Measurements from ENCODE around the gene GSTM4. TPM values are rescaled to one million over a fixed set of nuclear protein-coding genes. Genes with fewer than 3 reads are reported as not detected.

The GSTM4 gene
- total and polyA plus RNA-seq, 9 of the 15 experiments (the other 6 are each of a cell fraction or from before 2014, with no cell fraction given): 18.8 to 53.4 (median 38.8) TPM

DNA sequence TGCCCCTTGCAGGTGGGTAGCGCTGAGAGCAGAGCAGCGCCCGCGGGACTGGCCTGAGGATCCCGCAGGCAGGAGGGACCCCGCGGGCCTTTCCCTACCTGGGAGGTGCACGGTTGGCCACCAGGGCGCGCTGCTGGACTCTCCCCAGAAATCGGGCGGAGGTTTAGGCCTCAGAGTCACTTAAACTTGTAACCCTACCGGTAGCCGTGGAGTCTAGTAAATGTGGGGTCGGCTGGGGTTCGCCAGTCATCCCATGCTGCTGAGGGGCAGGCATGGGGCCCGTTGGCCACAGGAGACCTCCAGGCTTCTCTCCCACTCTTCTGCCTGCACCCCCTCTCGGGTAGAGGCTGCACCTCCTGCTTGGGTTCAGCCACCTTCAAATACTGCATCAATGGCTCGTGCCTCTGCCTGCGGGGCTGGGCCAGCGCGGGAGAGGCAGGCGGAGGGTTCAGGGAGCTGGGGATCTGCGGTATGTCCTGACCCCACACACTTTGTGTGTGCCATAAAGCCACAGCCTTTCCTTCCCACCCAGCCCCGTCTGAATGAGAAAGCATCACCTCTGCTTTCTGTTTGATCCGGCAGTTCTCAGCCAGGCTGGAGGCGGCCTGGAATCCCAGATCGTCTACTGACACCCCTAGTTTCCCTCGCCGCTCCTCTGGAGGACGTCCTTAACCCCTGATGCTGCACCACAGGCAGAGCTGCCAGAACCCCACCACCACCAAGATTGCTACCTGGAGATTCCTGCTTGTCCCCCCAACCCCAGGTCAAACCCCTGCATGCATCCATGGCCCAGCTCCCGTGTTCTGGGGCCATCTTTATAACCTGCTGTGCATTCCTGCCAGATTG, 12.3 kb upstream of the GSTM4 start (continued):
- no peak for TF ChIP-seq RBM39 (optimal IDR thresholded peaks at IDR 0.05; ENCODE audit: low read depth, low read length)
- no peak for TF ChIP-seq HIVEP1 (CRISPR knock-in tag; IDR thresholded peaks at IDR 0.05)
- TF ChIP-seq, protein P1, sequence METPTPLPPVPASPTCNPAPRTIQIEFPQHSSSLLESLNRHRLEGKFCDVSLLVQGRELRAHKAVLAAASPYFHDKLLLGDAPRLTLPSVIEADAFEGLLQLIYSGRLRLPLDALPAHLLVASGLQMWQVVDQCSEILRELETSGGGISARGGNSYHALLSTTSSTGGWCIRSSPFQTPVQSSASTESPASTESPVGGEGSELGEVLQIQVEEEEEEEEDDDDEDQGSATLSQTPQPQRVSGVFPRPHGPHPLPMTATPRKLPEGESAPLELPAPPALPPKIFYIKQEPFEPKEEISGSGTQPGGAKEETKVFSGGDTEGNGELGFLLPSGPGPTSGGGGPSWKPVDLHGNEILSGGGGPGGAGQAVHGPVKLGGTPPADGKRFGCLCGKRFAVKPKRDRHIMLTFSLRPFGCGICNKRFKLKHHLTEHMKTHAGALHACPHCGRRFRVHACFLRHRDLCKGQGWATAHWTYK (CRISPR knock-in tag; IDR thresholded peaks at IDR 0.05): 0 out of 2 replicates have a peak, but pooled peaks have one; percentile 23
- TF ChIP-seq NBN (IDR thresholded peaks at IDR 0.05; ENCODE audit: low read depth): no peak
- no peak for TF ChIP-seq KAT2B (IDR thresholded peaks at IDR 0.05; ENCODE audit: low read depth, low read length)
- TF ChIP-seq, protein P2, sequence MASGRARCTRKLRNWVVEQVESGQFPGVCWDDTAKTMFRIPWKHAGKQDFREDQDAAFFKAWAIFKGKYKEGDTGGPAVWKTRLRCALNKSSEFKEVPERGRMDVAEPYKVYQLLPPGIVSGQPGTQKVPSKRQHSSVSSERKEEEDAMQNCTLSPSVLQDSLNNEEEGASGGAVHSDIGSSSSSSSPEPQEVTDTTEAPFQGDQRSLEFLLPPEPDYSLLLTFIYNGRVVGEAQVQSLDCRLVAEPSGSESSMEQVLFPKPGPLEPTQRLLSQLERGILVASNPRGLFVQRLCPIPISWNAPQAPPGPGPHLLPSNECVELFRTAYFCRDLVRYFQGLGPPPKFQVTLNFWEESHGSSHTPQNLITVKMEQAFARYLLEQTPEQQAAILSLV (tag; IDR thresholded peaks at IDR 0.05): no peak
- TF ChIP-seq ZC3H4 (CRISPR knock-in tag; IDR thresholded peaks at IDR 0.05; ENCODE audit: borderline replicate concordance): no peak
- TF ChIP-seq, protein P3, sequence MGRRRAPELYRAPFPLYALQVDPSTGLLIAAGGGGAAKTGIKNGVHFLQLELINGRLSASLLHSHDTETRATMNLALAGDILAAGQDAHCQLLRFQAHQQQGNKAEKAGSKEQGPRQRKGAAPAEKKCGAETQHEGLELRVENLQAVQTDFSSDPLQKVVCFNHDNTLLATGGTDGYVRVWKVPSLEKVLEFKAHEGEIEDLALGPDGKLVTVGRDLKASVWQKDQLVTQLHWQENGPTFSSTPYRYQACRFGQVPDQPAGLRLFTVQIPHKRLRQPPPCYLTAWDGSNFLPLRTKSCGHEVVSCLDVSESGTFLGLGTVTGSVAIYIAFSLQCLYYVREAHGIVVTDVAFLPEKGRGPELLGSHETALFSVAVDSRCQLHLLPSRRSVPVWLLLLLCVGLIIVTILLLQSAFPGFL (CRISPR knock-in tag; IDR thresholded peaks at IDR 0.05): peak; percentile 82; the same call in 1 of the 2 replicates
- no peak for TF ChIP-seq RHOXF2B (CRISPR knock-in tag; conservative IDR thresholded peaks at IDR 0.05)
- TF ChIP-seq, protein P4, sequence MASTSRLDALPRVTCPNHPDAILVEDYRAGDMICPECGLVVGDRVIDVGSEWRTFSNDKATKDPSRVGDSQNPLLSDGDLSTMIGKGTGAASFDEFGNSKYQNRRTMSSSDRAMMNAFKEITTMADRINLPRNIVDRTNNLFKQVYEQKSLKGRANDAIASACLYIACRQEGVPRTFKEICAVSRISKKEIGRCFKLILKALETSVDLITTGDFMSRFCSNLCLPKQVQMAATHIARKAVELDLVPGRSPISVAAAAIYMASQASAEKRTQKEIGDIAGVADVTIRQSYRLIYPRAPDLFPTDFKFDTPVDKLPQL (IDR thresholded peaks at IDR 0.05; ENCODE audit: extremely low read depth, insufficient read length): no peak
- no peak for TF ChIP-seq KLF13 (tag; IDR thresholded peaks at IDR 0.05; ENCODE audit: borderline replicate concordance, low read depth)
- TF ChIP-seq NFXL1 (CRISPR knock-in tag; IDR thresholded peaks at IDR 0.05): no peak
- no peak for TF ChIP-seq ZNF175 (CRISPR knock-in tag; IDR thresholded peaks at IDR 0.05; ENCODE audit: low read depth)
- TF ChIP-seq, protein P5, sequence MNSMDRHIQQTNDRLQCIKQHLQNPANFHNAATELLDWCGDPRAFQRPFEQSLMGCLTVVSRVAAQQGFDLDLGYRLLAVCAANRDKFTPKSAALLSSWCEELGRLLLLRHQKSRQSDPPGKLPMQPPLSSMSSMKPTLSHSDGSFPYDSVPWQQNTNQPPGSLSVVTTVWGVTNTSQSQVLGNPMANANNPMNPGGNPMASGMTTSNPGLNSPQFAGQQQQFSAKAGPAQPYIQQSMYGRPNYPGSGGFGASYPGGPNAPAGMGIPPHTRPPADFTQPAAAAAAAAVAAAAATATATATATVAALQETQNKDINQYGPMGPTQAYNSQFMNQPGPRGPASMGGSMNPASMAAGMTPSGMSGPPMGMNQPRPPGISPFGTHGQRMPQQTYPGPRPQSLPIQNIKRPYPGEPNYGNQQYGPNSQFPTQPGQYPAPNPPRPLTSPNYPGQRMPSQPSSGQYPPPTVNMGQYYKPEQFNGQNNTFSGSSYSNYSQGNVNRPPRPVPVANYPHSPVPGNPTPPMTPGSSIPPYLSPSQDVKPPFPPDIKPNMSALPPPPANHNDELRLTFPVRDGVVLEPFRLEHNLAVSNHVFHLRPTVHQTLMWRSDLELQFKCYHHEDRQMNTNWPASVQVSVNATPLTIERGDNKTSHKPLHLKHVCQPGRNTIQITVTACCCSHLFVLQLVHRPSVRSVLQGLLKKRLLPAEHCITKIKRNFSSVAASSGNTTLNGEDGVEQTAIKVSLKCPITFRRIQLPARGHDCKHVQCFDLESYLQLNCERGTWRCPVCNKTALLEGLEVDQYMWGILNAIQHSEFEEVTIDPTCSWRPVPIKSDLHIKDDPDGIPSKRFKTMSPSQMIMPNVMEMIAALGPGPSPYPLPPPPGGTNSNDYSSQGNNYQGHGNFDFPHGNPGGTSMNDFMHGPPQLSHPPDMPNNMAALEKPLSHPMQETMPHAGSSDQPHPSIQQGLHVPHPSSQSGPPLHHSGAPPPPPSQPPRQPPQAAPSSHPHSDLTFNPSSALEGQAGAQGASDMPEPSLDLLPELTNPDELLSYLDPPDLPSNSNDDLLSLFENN (IDR thresholded peaks at IDR 0.05; ENCODE audit: low read depth in 2 of 2, low read length in 2 of 2): no peak
- TF ChIP-seq RBM22 (IDR thresholded peaks at IDR 0.05; ENCODE audit: low read depth, low read length, poor library complexity, severe bottlenecking): no peak
- TF ChIP-seq C11orf30 (IDR thresholded peaks at IDR 0.05; ENCODE audit: low read depth): no peak

All from K562 (cell line).